ENCODE measurements around the gene PDIA6. TPM values are rescaled to one million over a fixed set of nuclear protein-coding genes. Genes with fewer than 3 reads are reported as not detected.

The PDIA6 gene
- total and polyA plus RNA-seq, 2 donors (not counting 1 experiment from before 2014, with no cell fraction given), result 23.8 to 53.8 TPM

GRCh38 chr2:10777111-10777841 lies 35.3 kb downstream of the PDIA6 start:
- no peak overlapping the region for H2AFZ ChIP-seq (ENCODE audit: insufficient read depth, low read depth, low read length, poor library complexity, severe bottlenecking)
- H3K4me1 ChIP-seq (ENCODE audit: control insufficient read depth in 2 of 2, insufficient read depth in 2 of 2, low read length in 2 of 2), result no peaks in the 10 kb centered on the region
- CTCF ChIA-PET, result interaction anchor here (1.1 kb wide), 1 partner anchor 9 kb away, joined by 3 read pairs; no protein-coding TSS in a partner anchor
- H3K9ac ChIP-seq (ENCODE audit: low read length), result no peak overlapping the region
- no peak overlapping the region for H3K27ac ChIP-seq (ENCODE audit: low read length in 2 of 2)
- Mint-ChIP-seq H3K4me3 (no peak overlapping the region), H3K4me1 (no peaks in the 10 kb centered on the region), H3K27ac (no peak overlapping the region), H3K27me3 (no peaks in the 10 kb centered on the region), H3K9me3 (ENCODE audit: insufficient read depth) (no peaks in the 10 kb centered on the region)
- no peak overlapping the region for H3K4me2 ChIP-seq (replicated peaks; ENCODE audit: low read depth, low read length, poor library complexity, severe bottlenecking)
- no peak overlapping the region for H3K4me3 ChIP-seq (ENCODE audit: control extremely low read depth in 1 of 5, extremely low read depth in 1 of 5, insufficient read depth in 1 of 5, low read depth in 2 of 5, low read length in 4 of 5)
- WGBS (ENCODE audit: insufficient coverage), result 94% methylated on average over 19 of the region's 26 CpGs
- POLR2A ChIA-PET, result no interaction called here
- no peak for ATAC-seq (ENCODE audit: low read depth)
- no peaks in the 10 kb centered on the region for H3K79me2 ChIP-seq (ENCODE audit: control insufficient read depth, insufficient read depth, low read length)
- no peaks in the 10 kb centered on the region for H3K9me3 ChIP-seq (ENCODE audit: control extremely low read depth in 1 of 3, control insufficient read depth in 2 of 3, insufficient read depth in 1 of 3, low read length in 2 of 3)
- H3K36me3 ChIP-seq (replicated peaks in 1 of 2; ENCODE audit: control extremely low read depth in 1 of 2, control insufficient read depth in 1 of 2, extremely low read depth in 1 of 2, insufficient read depth in 2 of 2, low read length in 1 of 2), result peaks cover 6 to 36% of the 10 kb centered on the region in 2 experiments
- intact Hi-C loops (cut with micrococcal nuclease), result no loop called here
- DNase-seq, result no peak
- no peaks in the 10 kb centered on the region for H3K27me3 ChIP-seq (replicated peaks in 1 of 4; ENCODE audit: control extremely low read depth in 1 of 4, control insufficient read depth in 3 of 4, insufficient read depth in 4 of 4, low read length in 3 of 4)
- H4K20me1 ChIP-seq (ENCODE audit: control insufficient read depth, insufficient read depth, low read length, poor library complexity, severe bottlenecking), result no peaks in the 10 kb centered on the region
- no peak for TF ChIP-seq CTCF (IDR thresholded peaks at IDR 0.05)
- no peak for TF ChIP-seq EZH2 (IDR thresholded peaks at IDR 0.05; ENCODE audit: borderline replicate concordance, insufficient read depth, low read depth, low read length, poor library complexity, severe bottlenecking)

GRCh38 chr2:10776231-10776977 lies 36.2 kb downstream of the PDIA6 start:
- Histone ChIP-seq H3K36me3 (replicated peaks in 1 of 2; ENCODE audit: control extremely low read depth in 1 of 2, control insufficient read depth in 1 of 2, extremely low read depth in 1 of 2, insufficient read depth in 2 of 2, low read length in 1 of 2) (peaks cover 0 to 27% of the 10 kb centered on the region in 2 experiments), H2AFZ (ENCODE audit: insufficient read depth, low read depth, low read length, poor library complexity, severe bottlenecking) (no peak overlapping the region), H3K4me1 (ENCODE audit: control insufficient read depth in 2 of 2, insufficient read depth in 2 of 2, low read length in 2 of 2) (no peaks in the 10 kb centered on the region), H3K9me3 (ENCODE audit: control extremely low read depth in 1 of 3, control insufficient read depth in 2 of 3, insufficient read depth in 1 of 3, low read length in 2 of 3) (no peaks in the 10 kb centered on the region), H3K27ac (ENCODE audit: low read length in 2 of 2) (no peak overlapping the region), H4K20me1 (ENCODE audit: control insufficient read depth, insufficient read depth, low read length, poor library complexity, severe bottlenecking) (no peaks in the 10 kb centered on the region), H3K4me3 (ENCODE audit: control extremely low read depth in 1 of 5, extremely low read depth in 1 of 5, insufficient read depth in 1 of 5, low read depth in 2 of 5, low read length in 4 of 5) (no peak overlapping the region), H3K27me3 (replicated peaks in 1 of 4; ENCODE audit: control extremely low read depth in 1 of 4, control insufficient read depth in 3 of 4, insufficient read depth in 4 of 4, low read length in 3 of 4) (no peaks in the 10 kb centered on the region), H3K79me2 (ENCODE audit: control insufficient read depth, insufficient read depth, low read length) (no peaks in the 10 kb centered on the region), H3K9ac (ENCODE audit: low read length) (no peak overlapping the region), H3K4me2 (replicated peaks; ENCODE audit: low read depth, low read length, poor library complexity, severe bottlenecking) (no peak overlapping the region)
- H3K9me3 Mint-ChIP-seq (ENCODE audit: insufficient read depth), result no peaks in the 10 kb centered on the region
- H3K4me1 Mint-ChIP-seq, result no peaks in the 10 kb centered on the region
- H3K27me3 Mint-ChIP-seq, result no peaks in the 10 kb centered on the region
- no peak overlapping the region for H3K4me3 Mint-ChIP-seq
- ATAC-seq (ENCODE audit: low read depth) (no peak), DNase-seq (no peak)
- H3K27ac Mint-ChIP-seq, result no peak overlapping the region
- no peak for TF ChIP-seq EZH2 (IDR thresholded peaks at IDR 0.05; ENCODE audit: borderline replicate concordance, insufficient read depth, low read depth, low read length, poor library complexity, severe bottlenecking)
- TF ChIP-seq CTCF (IDR thresholded peaks at IDR 0.05), result no peak
- CTCF ChIA-PET, result interaction anchor here (1.1 kb wide), 1 partner anchor 8 kb away, joined by 3 read pairs; no protein-coding TSS in a partner anchor
- intact Hi-C loops (cut with micrococcal nuclease), result no loop called here
- POLR2A ChIA-PET, result no interaction called here
- 82% methylated on average over 23 of the region's 27 CpGs for WGBS (ENCODE audit: insufficient coverage)

Data from B cell (primary cell).